GM20431 (cell line): Measurements from ENCODE around the gene ZNF300.
"Not testable (repeated sequence)": the region's sequence is repeated elsewhere in the genome, so short reads cannot be mapped to it uniquely, and the experiment has no call there.

Experiments used
- in situ Hi-C: fragments of 300-500 bp; cut with MseI, MboI; formaldehyde crosslinking; loops from one replicate; pipeline ENCODE4 v1.15.0; 2020; ENCODE audit warnings: low sequenced_read_pairs; ENCODE audit not compliant: unreplicated experiment

The ZNF300 gene

DNA sequence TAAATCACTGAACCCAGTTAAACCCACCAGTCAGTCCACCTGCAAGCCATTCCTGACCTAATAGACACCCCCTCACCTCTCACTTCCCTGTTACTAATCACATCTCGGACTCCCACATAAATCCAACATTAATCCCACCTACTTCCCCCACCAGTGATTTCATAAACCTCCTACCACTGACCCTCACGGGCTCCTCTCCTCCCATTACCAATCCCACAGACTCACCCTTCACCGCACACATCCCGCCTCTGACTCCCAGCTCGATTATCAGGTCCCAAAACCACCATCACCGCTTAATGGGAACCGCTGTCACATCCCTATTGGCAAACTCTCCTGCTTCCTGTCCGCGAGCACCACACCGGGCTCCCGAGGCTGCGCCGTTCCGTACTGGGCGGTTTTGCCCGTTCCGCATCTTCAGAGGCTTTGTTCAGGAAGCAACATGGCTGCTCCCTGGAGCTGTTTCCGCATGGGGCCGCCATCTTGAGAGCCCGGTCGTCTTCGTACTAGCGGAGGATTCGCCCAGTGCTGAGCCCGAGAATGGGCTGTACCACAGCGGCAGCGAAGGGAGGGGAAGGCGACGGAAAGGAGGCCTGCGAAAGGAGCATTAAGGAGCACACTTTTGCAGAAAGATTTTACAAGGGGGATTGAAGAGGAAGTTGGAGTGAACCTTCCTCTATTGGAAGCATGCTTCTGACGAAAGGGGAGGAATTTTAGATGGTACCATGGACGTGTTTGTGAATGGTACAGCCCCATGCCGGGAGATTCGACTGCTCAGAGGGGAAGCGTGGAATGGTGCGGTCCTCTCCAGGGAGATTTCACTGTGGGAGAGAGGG, at the start of gene ZNF300:
Gene ZNF300 (minus strand): TSS at position 502 of the 833 bp plus-strand sequence. CDS start 1,825 bp downstream, outside the sequence.
- in situ Hi-C loops = no loop called here

DNA sequence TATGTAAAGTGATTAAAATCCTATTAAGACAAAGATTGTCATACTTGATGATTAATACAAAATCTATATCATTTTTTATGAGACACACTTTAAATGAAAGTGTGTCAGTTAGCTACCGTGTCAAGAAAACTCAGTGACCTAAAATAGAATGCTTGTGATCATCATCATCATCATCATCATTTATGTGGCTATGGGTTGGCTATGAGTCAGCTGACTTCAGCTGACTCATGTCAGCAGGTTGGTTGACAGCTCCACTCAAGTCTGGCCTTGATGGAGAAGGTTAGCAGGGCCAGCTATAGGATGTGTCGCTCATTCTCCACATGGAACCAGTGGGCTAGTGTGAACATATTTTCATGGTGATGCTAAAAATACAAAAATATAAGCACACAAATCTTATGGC, 43.8 kb upstream of the ZNF300 start:
- in situ Hi-C loops = no loop called here

DNA sequence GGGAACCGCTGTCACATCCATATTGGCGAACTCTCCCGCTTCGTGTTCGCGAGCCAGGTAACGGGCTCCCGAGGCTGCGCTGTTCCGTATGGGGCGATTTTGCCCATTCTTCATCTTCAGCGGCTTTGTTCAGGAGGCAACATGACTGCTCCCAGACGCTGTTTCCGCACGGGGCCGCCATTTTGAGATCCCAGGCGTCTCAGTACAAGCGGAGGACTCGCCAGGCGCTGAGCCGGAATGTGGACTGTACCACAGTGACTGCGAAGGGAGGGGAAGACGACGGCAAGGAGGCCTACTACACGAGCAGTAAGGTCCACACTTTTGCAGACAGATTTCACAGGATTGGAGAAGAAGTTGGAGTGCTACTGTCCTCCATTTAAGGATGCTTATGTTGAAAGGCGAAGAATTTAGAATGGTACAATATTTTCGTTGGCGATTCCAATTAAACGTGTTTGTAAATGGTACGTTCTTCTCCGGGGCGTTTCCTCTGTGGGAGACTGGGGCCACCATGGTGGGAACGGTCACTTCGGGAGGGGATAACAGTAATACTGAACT, 41.6 kb upstream of the ZNF300 start:
- in situ Hi-C loops = no loop called here

DNA sequence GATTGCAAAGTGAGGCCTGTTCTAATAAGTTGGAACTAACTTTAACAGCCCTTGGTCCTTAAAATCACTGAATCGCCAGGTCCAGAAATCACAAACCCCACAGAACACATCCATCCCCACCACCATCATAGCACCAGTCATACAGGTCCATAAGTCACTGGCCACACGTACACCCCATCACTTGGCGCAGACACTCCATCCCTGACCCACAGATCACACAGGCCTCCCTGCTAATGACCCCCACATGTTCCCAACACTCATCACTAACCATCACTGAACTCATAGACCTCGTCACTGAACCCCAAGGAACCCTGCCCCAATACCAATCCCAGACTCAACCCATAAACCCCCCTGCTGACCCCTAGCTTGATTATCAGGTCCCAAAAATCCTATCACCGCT, 41.2 kb upstream of the ZNF300 start:
- in situ Hi-C loops = no loop called here

DNA sequence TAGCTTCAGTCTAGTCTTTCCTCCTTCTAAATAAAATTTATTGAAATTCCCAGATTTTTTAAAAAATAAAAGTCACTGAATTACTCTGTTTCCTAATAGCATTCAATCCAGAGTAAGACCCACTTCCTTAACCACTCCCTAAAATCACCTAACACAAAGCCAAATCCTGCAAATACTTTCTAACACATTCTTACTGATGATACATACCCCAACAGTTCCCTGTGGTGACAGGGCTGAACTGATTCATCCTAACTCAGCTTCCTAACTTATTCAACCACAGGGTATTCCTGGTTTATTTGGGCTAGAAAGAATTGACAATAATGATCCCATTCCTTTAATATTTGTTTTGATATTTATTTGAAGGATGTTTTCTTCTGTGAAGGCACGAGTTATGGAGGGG, 40.7 kb upstream of the ZNF300 start:
- in situ Hi-C loops = no loop called here

DNA sequence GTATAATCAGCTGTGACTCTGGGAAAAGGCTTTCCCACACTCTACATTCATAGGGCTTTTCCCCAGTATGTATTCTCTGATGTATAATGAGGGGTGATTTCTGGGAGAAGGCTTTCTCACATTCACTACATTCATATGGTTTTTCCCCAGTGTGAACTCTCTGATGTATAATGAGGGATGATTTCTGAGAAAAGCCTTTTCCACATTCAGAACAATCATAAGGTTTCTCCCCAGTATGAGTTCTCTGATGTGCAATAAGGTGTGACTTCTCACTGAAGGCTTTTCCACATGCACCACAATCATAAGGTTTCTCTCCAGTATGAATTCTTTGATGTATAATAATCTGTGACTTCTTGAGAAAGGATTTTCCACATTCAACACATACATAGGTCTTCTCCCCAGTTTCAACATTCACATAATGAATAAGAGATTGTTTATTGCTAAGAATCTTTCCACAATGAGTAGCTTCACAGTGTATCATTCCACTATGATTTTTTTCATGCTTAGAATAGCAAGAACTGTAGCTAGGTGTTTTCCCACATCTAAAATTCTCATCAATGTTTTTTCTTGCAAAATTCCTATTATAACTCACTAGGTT, 26.7 kb upstream of the ZNF300 start:
- in situ Hi-C loops = no loop called here

DNA sequence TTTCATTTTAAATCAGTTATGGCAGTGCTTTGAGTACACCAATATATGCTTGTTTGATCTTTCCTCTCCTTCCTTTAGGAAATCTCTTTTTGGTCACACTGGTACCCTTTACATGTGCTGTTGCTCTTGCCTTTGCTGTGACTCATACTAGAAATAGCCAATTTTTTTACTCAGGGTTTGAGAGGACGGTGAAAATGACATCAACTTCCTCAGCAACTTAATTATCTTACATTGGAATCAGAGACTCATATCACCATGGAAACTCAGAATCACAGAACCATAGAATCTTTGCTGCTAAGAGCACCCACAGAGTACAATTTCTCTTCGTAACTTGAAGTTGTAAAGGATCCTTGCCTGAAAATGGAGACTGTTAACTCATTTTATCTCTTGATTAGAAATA, 13.8 kb upstream of the ZNF300 start:
- in situ Hi-C loops = no loop called here

DNA sequence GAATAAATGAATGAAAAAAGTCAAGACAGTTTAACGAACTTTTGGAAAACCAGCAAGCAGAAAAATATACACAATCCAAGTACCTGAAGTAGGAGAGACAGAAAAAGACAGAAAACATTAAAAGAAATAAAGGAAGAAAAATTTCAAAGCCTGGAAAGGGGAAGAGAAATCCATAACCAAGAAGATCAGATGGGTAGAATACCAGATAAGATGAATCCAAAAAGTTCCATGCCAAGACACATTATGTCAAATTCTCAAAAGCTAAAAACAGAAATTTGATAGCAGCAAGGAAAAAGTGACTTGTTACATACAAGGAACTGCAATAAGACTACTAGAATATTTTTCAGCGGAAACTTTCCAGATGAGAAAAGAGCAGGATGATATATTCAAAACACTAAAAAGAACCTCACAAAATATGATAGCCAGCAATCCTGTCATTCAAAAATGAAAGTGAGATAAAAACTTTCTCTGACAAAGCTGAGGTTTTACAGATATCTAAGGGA, 7.6 kb upstream of the ZNF300 start:
- in situ Hi-C loops = no loop called here

DNA sequence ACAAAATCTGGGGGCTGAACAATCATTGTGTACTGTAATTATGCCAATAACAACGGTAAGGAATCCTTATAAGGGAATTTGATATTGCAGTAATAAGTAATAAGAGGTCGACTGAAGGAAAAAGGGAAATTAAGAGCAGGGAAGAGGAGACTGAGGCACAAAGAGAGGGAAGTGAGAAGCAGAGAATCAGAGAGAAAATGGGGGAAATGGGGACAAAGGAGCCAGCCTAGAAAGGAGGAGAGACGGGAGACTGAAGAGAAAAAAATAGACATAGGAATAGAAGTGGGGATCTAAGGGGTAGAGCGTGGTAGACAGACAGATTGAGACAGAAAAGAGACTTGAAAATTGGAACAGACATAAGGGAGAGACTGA, 518 bp upstream of the ZNF300 start:
- in situ Hi-C loops = no loop called here

DNA sequence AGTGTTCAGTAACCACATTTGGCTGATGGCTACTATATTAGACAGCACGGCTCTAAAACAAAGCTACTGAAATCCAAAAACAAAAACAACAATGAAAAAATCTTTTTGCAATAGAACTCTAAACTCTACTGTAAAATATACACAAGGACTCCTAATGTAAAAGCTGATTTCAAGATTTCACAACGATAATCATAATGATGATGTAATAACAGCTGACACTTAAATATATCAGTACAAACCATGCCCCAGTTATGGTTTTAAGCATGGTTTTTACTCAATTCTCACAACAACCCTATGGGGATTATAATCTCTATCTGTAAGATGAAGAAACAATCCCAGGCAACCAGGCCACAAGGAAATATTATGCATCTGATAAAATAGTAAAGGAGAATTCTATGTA, 3.3 kb downstream of the ZNF300 start:
- in situ Hi-C loops = no loop called here

DNA sequence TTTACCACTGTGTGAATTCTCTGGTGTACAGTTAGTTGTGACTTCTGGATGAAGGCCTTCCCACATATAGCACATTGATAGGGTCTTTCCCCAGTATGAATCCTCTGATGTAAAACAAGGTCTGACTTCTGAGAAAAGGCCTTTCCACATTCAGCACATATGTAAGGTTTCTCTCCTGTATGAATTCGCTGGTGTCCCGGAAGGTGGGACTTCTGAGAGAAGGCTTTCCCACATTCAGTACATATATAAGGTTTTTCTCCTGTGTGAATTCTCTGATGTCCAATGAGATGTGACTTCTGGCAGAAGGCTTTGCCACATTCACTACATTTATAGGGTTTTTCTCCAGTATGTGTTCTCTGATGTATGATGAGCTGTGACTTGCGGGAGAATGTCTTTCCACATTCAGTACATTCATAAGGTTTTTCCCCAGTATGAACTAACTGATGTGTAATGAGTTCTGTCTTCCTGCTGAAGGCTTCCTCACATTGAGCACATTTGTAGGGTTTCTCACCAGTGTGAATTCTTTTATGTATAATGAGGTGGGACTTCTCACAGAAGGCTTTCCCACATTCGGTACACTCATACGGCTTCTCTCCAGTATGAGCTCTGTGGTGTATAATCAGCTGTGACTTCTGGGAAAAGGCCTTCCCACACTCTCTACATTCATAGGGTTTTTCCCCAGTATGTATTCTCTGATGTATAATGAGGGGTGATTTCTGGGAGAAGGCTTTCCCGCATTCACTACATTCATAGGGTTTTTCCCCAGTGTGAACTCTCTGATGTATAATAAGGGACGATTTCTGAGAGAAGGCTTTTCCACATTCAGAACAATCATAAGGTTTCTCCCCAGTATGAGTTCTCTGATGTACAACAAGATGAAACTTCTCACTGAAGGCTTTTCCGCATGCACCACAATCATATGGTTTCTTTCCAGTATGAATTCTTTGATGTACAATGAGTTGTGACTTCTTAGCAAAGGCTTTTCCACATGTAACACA, 9.1 kb downstream of the ZNF300 start:
- in situ Hi-C loops = no loop called here

DNA sequence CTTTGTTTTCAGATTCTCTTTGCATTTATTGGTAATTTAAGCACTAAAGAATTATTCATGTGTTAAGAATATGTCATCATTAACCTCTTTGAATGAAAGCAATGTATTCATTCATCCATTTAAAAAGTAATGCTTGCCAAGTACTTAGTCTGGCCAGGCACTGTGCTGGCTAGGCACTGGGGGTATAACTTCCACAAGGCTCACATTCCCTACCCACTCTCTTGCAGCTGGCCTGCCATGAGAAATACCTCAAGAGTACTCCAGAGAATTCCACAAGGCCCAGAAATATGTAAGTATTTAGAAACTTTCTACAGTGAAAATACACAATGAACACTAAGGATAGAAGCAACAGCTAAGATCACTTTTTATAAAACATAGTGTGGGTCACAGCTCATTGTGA, 25.4 kb downstream of the ZNF300 start:
- in situ Hi-C loops = no loop called here

DNA sequence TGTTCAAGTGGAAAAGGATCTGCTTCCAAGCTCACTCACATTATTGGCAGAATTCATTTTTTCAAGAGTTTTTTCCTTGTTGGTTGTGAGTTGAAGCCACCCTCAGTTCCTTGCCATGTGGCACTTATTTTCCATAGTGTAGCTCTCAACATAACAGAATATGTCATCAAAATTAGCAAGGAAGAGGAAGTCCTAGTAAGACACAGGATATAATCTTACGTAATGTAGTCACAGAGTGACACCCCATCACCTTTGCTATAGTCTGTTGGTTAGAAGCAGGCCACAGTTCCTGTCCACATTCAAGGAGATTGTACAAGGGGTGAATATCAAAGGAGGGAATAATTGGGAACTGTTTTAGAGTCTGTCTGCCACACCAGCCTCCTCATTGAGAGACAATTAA, 42.7 kb downstream of the ZNF300 start:
- in situ Hi-C loops = no loop called here

DNA sequence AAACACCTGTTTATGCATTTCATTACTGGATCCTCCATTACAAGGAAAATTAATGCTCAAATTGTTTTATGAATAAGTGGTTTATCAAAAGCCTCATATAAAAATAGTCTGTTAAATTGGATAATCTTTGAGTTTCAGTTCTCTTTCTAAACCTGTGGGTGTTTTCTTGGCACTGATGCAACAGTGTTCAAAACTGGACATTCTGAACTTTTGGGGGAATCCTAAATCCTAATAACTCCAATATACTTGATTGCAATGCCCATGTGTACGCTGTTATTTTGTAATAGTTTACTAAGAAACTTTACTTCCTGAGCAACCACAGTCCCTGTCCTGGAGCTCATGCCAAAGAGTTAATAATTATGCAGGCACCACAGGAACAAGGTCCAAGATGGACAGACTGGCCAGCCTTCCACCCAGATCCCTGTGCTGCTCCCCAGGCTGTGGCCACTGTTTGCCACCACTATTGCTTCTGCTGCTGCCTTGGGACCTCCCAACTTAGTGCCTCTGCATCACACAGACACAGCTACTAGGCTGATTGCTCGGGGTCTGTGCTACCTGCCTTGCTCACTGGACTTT, 44.4 kb downstream of the ZNF300 start:
- in situ Hi-C loops = no loop called here

DNA sequence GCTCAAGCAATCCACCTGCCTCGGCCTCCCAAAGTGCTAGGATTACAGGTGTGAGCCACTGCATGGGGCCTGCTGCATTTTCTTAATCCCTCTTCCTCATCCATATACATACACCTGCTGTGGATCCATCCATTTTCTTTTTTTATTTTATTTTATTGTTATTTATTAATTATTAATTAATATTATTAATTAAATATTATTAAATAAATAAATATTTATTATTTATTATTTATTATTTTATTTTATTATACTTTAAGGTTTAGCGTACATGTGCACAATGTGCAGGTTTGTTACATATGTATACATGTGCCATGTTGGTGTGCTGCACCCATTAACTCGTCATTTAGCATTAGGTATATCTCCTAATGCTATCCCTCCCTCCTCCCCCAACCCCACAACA, 48.1 kb downstream of the ZNF300 start:
- in situ Hi-C loops = not testable (repeated sequence)

DNA sequence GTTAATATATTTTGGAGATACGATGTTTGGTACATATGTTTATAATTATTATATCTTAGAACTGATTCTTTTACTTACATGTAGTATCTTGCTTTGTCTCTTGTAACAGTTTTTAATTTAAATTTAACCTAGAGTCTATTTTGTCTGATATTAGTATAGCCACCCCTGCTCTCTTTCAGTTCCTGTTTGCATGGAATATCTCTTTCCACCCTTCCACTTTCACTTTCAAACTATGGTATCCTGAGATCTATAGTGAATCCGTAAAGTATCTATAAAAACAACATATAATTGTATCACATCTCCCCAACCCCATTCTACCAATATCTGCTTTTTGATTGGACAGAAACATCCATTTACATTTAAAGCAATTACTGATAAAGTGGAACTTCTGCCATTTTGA, 51.2 kb downstream of the ZNF300 start:
- in situ Hi-C loops = no loop called here

DNA sequence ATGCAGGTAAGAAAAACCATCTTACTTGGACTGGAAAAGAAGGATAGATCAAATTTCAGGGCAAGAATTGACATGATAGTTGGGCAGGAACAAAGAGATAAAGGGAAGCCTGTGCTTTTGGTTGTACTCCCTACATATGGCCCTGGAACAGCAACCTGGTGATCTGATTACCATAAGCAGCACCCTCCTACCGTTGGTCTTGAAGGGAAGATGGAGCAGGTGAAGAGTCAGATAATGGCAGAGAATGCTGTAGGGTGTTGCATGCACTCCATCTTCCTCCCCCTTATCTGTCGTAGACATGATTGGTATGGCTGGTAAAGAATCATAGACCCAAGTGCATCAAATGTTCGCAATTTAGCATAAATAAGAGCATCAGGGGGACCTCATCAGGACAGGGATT, 53.7 kb downstream of the ZNF300 start:
- in situ Hi-C loops = no loop called here

DNA sequence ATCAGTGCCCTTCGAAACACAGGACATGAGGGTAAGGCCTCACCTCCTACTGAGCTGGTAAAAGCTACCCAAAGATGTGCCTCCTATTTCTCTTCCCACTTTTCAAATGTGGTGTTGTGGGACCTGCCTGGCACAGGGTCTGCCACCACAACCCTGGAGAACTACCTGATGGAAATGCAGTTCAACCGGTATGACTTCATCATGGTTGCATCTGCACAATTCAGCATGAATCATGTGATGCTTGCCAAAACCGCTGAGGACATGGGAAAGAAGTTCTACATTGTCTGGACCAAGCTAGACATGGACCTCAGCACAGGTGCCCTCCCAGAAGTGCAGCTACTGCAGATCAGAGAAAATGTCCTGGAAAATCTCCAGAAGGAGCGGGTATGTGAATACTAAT, 56.5 kb downstream of the ZNF300 start:
- in situ Hi-C loops = loop anchor here (5.0 kb wide), 1 partner anchor 286 kb away; no protein-coding TSS in a partner anchor

DNA sequence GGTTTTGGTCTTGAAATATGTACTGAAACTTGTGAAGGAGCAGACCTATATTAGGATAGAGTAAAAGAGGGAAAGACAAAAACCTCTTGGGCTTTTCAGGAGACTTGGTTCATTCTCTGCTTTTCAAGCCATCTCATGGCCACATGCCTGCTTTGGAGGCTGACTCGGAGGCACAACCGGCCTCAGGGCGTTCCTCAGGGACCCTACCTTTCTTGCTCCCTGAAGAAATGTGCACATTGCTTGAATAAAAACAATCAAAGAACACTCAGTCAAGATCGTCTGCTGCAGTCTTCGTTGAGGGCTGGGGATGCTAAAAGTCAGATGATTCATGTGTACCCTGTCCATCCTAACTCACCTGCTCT, 57.5 kb downstream of the ZNF300 start:
- in situ Hi-C loops = loop anchor here (5.0 kb wide), 1 partner anchor 285 kb away; no protein-coding TSS in a partner anchor
